Nephron progenitor cell (in vitro differentiated cells): Measurements from ENCODE around the gene FARSA.

Source experiments
- DNase-seq: peaks from one replicate; pipeline ENCODE4 v3.0.0; 2021
- H3K27ac Mint-ChIP-seq: 2 replicates; pipeline ENCODE4 v1.8.0; 2021; ENCODE audit warnings: mild to moderate bottlenecking, moderate library complexity, mixed read lengths
- H3K27me3 Mint-ChIP-seq: 2 replicates; pipeline ENCODE4 v1.8.0; 2021; ENCODE audit warnings: mild to moderate bottlenecking, low read depth, mixed read lengths; ENCODE audit not compliant: poor library complexity
- H3K36me3 Mint-ChIP-seq: 2 replicates; pipeline ENCODE4 v1.8.0; 2021; ENCODE audit warnings: low read depth, mixed read lengths
- H3K4me1 Mint-ChIP-seq: 2 replicates; pipeline ENCODE4 v1.8.0; 2021; ENCODE audit warnings: mixed read lengths
- H3K4me3 Mint-ChIP-seq: 2 replicates; pipeline ENCODE4 v1.8.0; 2021; ENCODE audit warnings: mild to moderate bottlenecking, moderate library complexity, mixed read lengths
- H3K9me3 Mint-ChIP-seq: 2 replicates; pipeline ENCODE4 v1.8.0; 2021; ENCODE audit warnings: mild to moderate bottlenecking, moderate library complexity, mixed read lengths
- CTCF ChIP-seq: fragments of 200-600 bp; sonication (generic); IDR thresholded peaks from 2 replicates; pipeline ENCODE4 v1.5.0; 2021; ENCODE audit warnings: antibody characterized with exemption

FARSA gene

GRCh38 chr19:12938779-12939601 lies 5.5 kb upstream of the FARSA start:
- peaks cover 56% of the 10 kb centered on the region for H3K36me3 Mint-ChIP-seq
- TF ChIP-seq CTCF: no peak
- peak overlapping the region; percentile 100 for H3K4me3 Mint-ChIP-seq
- H3K27me3 Mint-ChIP-seq: no peaks in the 10 kb centered on the region
- H3K4me1 Mint-ChIP-seq: peaks cover 61% of the 10 kb centered on the region
- DNase-seq: no peak
- H3K9me3 Mint-ChIP-seq: no peaks in the 10 kb centered on the region
- H3K27ac Mint-ChIP-seq: peak overlapping the region; percentile 98

DNA sequence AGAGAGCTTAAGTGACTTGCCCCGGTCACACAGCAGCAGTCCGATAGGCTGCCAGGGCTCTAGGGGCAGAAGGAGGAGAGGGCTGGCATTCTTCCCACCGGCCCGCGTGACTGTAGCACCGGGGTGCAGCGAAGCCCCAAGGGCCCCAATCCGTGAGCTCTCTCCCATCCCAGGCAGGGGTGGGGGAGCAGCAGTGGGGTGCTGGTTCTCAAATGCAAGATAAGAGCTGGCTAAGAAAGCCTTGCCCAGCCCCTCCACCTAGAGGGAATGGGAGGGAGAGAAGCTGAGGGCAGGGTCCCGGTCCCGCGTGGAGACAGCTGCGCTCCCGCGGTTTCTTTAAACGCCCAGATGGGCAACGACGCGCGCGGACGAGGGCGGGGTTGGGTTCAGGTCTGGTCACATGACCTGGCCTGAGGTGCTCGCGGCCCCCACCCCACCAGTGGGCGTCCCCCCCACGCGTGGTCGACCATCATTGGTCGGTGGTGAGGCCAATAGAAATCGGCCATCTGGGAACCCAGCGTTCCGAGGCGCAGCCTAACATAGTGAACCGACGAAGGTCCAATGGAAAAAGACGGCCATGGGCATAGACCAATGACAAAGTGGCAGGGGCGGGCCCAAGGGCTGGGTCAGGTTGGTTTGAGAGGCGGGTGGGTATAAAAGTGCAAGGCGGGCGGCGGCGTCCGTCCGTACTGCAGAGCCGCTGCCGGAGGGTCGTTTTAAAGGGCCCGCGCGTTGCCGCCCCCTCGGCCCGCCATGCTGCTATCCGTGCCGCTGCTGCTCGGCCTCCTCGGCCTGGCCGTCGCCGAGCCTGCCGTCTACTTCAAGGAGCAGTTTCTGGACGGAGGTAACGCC lies 4.6 kb upstream of the FARSA start, which contains the start of gene CALR:
CALR (plus strand) TSS at position 683 of the 852 bp plus-strand sequence; CDS start at position 754, 71 bp downstream.
- DNase-seq: peak; percentile 99
- Mint-ChIP-seq H3K4me1 (peaks cover 62% of the 10 kb centered on the region), H3K27ac (peak within 1 kb of the TSS; percentile 98), H3K4me3 (peak within 1 kb of the TSS; percentile 100), H3K27me3 (no peaks in the 10 kb centered on the region), H3K9me3 (no peaks in the 10 kb centered on the region), H3K36me3 (peaks cover 47% of the 10 kb centered on the region)
- TF ChIP-seq CTCF: no peak

GRCh38 chr19:12937093-12937926 lies 3.8 kb upstream of the FARSA start:
- Mint-ChIP-seq H3K27me3 (no peaks in the 10 kb centered on the region), H3K9me3 (no peaks in the 10 kb centered on the region), H3K36me3 (peaks cover 41% of the 10 kb centered on the region), H3K4me1 (peaks cover 62% of the 10 kb centered on the region), H3K4me3 (peak overlapping the region; percentile 100), H3K27ac (peak overlapping the region; percentile 97)
- no peak for TF ChIP-seq CTCF
- DNase-seq: no peak

DNA sequence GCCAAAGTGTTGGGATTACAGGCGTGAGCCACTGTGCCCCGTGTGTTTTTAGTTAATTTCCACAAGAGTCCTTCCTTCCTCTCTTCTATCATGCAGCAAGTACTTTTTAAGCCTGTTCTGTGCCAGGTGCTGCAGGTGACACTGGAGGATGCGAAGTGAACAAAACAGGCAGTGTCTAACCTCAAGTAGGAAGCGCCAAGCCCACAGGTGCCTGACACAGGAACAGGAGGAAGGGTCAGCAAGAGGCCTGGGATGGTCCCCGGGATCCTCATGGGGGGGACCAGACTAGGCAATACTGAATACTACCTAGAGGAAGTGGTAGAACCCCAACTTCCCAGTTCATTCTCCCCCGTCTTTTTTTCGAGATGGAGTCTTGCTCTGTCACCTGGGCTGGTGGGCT lies 3.1 kb upstream of the FARSA start:
- Mint-ChIP-seq H3K27me3 (no peaks in the 10 kb centered on the region), H3K9me3 (no peaks in the 10 kb centered on the region), H3K4me1 (peaks cover 62% of the 10 kb centered on the region), H3K4me3 (no peak overlapping the region), H3K36me3 (peaks cover 35% of the 10 kb centered on the region), H3K27ac (no peak overlapping the region)
- TF ChIP-seq CTCF: no peak
- no peak for DNase-seq

DNA sequence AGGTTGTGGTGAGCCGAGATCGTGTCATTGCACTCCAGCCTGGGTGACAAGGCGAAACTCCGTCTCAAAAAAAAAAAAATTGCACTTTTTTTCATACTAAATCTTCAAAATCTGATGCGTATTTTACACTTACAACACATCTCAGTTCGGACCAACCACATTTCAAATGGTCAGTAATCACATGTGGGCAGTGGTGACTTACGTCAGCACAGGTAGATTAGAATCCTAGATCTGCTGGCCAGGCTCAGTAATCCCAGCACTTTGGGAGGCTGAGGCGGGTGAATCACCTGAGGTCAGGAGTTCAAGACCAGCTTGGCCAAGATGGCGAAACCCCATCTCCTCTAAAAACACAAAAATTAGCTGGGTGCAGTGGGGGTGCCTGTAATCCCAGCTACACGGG lies 1.6 kb upstream of the FARSA start:
- Mint-ChIP-seq H3K27ac (no peak overlapping the region), H3K4me3 (no peak overlapping the region), H3K4me1 (peaks cover 52% of the 10 kb centered on the region), H3K27me3 (no peaks in the 10 kb centered on the region), H3K36me3 (peaks cover 19% of the 10 kb centered on the region), H3K9me3 (no peaks in the 10 kb centered on the region)
- DNase-seq: no peak
- no peak for TF ChIP-seq CTCF
